ENCODE results near the gene ARHGAP6. TPM values are rescaled to one million over a fixed set of nuclear protein-coding genes. Genes with fewer than 3 reads are reported as not detected.
"Not testable (repeated sequence)": the region's sequence is repeated elsewhere in the genome, so short reads cannot be mapped to it uniquely, and the experiment has no call there.

ARHGAP6 gene
- total and polyA plus RNA-seq, 2 experiments from 2014 or later = 0.08 to 0.54 TPM

DNA sequence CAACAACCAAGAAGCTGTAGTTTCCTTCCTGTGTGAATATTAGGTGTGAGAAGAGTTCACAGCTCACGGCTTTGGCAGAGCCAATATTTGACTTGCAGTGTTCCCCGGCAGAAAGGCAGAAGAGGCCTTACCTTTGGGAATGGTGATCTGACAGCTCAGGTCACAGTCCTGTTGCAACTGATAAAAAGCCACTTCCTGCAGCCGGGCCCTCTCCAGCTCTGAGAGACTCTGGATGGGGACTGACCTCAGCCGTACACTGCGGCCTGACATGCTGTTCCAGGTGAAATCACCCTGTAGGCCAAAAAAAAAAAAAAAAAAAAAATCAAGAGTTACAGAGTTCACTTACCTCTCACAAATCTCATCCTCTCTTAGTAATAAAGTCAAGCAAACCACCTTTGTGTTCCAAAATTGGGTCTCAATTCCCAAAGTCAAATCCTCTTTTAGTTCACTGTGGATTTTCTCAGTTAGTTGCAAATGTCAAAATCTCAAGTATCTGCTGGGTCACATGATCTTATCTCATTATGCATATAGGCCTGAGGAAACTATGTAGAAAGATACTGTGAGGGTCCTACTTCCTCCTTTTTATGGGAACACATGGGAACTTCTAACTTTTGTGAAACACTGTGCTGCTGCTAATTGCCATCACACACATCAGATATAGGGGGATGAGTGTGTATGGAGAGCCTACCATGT is 411.2 kb downstream of the ARHGAP6 start:
- no peak overlapping the region for H3K4me2 ChIP-seq (ENCODE audit: unreplicated experiment)
- TF ChIP-seq EZH2 (IDR thresholded peaks at IDR 0.05; ENCODE audit: insufficient read depth, poor library complexity, severe bottlenecking) = no peak
- no peak for TF ChIP-seq EZH2phosphoT487 (IDR thresholded peaks at IDR 0.05; ENCODE audit: insufficient read depth, low read depth)
- H3K36me3 ChIP-seq (ENCODE audit: low read depth) = no peaks in the 10 kb centered on the region
- no peaks in the 10 kb centered on the region for H4K20me1 ChIP-seq (ENCODE audit: insufficient read depth)
- H3K79me2 ChIP-seq (ENCODE audit: insufficient read depth) = no peaks in the 10 kb centered on the region
- no peak overlapping the region for H3K27ac ChIP-seq
- H3K27me3 ChIP-seq (replicated peaks; ENCODE audit: insufficient read depth) = no peaks in the 10 kb centered on the region
- H3K4me1 ChIP-seq (ENCODE audit: insufficient read depth) = no peaks in the 10 kb centered on the region
- H2AFZ ChIP-seq = no peak overlapping the region
- DNase-seq = no peak
- in situ Hi-C loops (cut with MboI) = no loop called here
- H3K9me2 ChIP-seq (ENCODE audit: insufficient read depth) = no peaks in the 10 kb centered on the region
- no peak overlapping the region for H3K4me3 ChIP-seq
- 90 to 100% methylated on average over 3 to 5 of the region's 5 CpGs for whole genome bisulfite sequencing, 2 experiments (ENCODE audit: low coverage in 1 of 2, low lambda C conversion rate in 2 of 2, missing lambda C conversion rate in 2 of 2)
- H3F3A ChIP-seq (ENCODE audit: insufficient read depth) = no peaks in the 10 kb centered on the region
- H3K9me3 ChIP-seq (ENCODE audit: low read depth) = no peaks in the 10 kb centered on the region
- no peak overlapping the region for H3K9ac ChIP-seq

DNA sequence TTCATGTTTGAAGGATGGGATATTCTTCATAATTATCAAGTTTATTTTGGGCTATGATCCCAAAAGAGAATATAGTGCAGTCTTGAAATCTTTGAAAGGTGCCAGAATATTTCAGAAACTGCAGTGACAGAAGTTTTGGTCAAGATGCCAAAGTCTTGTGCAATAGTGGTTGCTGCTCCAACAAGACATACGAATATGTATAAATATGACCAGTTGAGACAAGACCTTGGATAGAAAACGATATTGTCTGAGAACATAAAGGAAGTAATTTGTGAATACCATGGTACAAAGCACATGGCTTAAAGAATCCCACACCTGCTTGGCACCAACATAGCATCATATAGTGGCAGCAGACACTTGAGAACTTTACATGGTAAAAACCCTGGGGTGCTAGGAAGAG is 421.1 kb downstream of the ARHGAP6 start:
- no peak overlapping the region for H3K4me2 ChIP-seq (ENCODE audit: unreplicated experiment)
- H2AFZ ChIP-seq = no peak overlapping the region
- no peak overlapping the region for H3K4me3 ChIP-seq
- DNase-seq = peak; percentile 39
- no peaks in the 10 kb centered on the region for H3K27me3 ChIP-seq (replicated peaks; ENCODE audit: insufficient read depth)
- TF ChIP-seq EZH2 (IDR thresholded peaks at IDR 0.05; ENCODE audit: insufficient read depth, poor library complexity, severe bottlenecking) (no peak), EZH2phosphoT487 (IDR thresholded peaks at IDR 0.05; ENCODE audit: insufficient read depth, low read depth) (no peak)
- H3K79me2 ChIP-seq (ENCODE audit: insufficient read depth) = no peaks in the 10 kb centered on the region
- H4K20me1 ChIP-seq (ENCODE audit: insufficient read depth) = no peaks in the 10 kb centered on the region
- in situ Hi-C loops (cut with MboI) = no loop called here
- no peaks in the 10 kb centered on the region for H3K36me3 ChIP-seq (ENCODE audit: low read depth)
- H3K27ac ChIP-seq = no peak overlapping the region
- H3K9ac ChIP-seq = no peak overlapping the region
- WGBS, 2 experiments (ENCODE audit: low coverage in 1 of 2, low lambda C conversion rate in 2 of 2, missing lambda C conversion rate in 2 of 2) = 0 to 17% methylated on average over 2 of the region's 2 CpGs
- no peaks in the 10 kb centered on the region for H3K9me3 ChIP-seq (ENCODE audit: low read depth)
- no peaks in the 10 kb centered on the region for H3K4me1 ChIP-seq (ENCODE audit: insufficient read depth)
- H3K9me2 ChIP-seq (ENCODE audit: insufficient read depth) = no peaks in the 10 kb centered on the region
- H3F3A ChIP-seq (ENCODE audit: insufficient read depth) = no peaks in the 10 kb centered on the region

- no peaks in the 10 kb centered on the region for H3K27me3 ChIP-seq (replicated peaks; ENCODE audit: insufficient read depth)
- TF ChIP-seq EZH2 (IDR thresholded peaks at IDR 0.05; ENCODE audit: insufficient read depth, poor library complexity, severe bottlenecking) (no peak), EZH2phosphoT487 (IDR thresholded peaks at IDR 0.05; ENCODE audit: insufficient read depth, low read depth) (no peak)
- H3K9me2 ChIP-seq (ENCODE audit: insufficient read depth) = no peaks in the 10 kb centered on the region
- in situ Hi-C loops (cut with MboI) = no loop called here
- no peak overlapping the region for H2AFZ ChIP-seq
- H3K4me2 ChIP-seq (ENCODE audit: unreplicated experiment) = no peak overlapping the region
- H3K36me3 ChIP-seq (ENCODE audit: low read depth) = no peaks in the 10 kb centered on the region
- peaks cover 2% of the 10 kb centered on the region; the same call in 1 of the 2 replicates for H3K4me1 ChIP-seq (ENCODE audit: insufficient read depth)
- no peaks in the 10 kb centered on the region for H3F3A ChIP-seq (ENCODE audit: insufficient read depth)
- DNase-seq = no peak
- no peak overlapping the region for H3K27ac ChIP-seq
- H4K20me1 ChIP-seq (ENCODE audit: insufficient read depth) = no peaks in the 10 kb centered on the region
- no peak overlapping the region for H3K9ac ChIP-seq
- H3K9me3 ChIP-seq (ENCODE audit: low read depth) = no peaks in the 10 kb centered on the region
- no peaks in the 10 kb centered on the region for H3K79me2 ChIP-seq (ENCODE audit: insufficient read depth)
- H3K4me3 ChIP-seq = no peak overlapping the region
Observed at GRCh38 chrX:11242704-11243103, 423.0 kb downstream of the ARHGAP6 start.

DNA sequence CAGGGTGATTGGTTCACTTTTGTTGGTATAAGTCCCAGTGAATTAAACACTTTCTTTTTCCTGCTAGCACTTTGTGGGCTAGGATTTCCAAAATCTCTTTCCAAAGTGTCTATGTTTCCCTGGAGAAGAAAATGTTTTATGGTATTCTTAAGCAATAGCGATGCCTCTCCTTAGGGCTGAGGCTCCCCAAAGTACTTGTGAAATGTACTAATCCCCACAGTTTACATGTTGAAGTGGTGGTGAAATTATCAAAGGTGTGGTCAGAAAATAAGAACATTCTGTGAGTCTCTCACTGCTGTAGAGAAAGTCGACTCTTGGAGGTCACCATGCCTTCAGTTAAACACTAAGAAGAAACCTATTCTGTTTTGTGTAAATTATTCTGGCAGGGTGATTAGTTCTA is 424.0 kb downstream of the ARHGAP6 start:
- H3K9me2 ChIP-seq (ENCODE audit: insufficient read depth) = no peaks in the 10 kb centered on the region
- H3K4me3 ChIP-seq = no peak overlapping the region
- no peak overlapping the region for H2AFZ ChIP-seq
- TF ChIP-seq EZH2 (IDR thresholded peaks at IDR 0.05; ENCODE audit: insufficient read depth, poor library complexity, severe bottlenecking) = no peak
- no peak for TF ChIP-seq EZH2phosphoT487 (IDR thresholded peaks at IDR 0.05; ENCODE audit: insufficient read depth, low read depth)
- no peaks in the 10 kb centered on the region for H3K79me2 ChIP-seq (ENCODE audit: insufficient read depth)
- no peak overlapping the region for H3K9ac ChIP-seq
- no peak overlapping the region for H3K4me2 ChIP-seq (ENCODE audit: unreplicated experiment)
- H3F3A ChIP-seq (ENCODE audit: insufficient read depth) = no peaks in the 10 kb centered on the region
- no peaks in the 10 kb centered on the region for H3K27me3 ChIP-seq (replicated peaks; ENCODE audit: insufficient read depth)
- H3K27ac ChIP-seq = no peak overlapping the region
- 27 to 34% methylated on average over 2 of the region's 2 CpGs for WGBS, 2 experiments (ENCODE audit: low coverage in 1 of 2, low lambda C conversion rate in 2 of 2, missing lambda C conversion rate in 2 of 2)
- no peaks in the 10 kb centered on the region for H4K20me1 ChIP-seq (ENCODE audit: insufficient read depth)
- no peak for DNase-seq
- peaks cover 2% of the 10 kb centered on the region; the same call in 1 of the 2 replicates for H3K4me1 ChIP-seq (ENCODE audit: insufficient read depth)
- no peaks in the 10 kb centered on the region for H3K9me3 ChIP-seq (ENCODE audit: low read depth)
- in situ Hi-C loops (cut with MboI) = no loop called here
- no peaks in the 10 kb centered on the region for H3K36me3 ChIP-seq (ENCODE audit: low read depth)

GRCh38 chrX:11239230-11239629 is 426.5 kb downstream of the ARHGAP6 start:
- in situ Hi-C loops (cut with MboI) = no loop called here
- Histone ChIP-seq H2AFZ (no peak overlapping the region), H3K9me3 (ENCODE audit: low read depth) (no peaks in the 10 kb centered on the region), H3K4me3 (no peak overlapping the region), H3K4me1 (ENCODE audit: insufficient read depth) (peaks cover 2% of the 10 kb centered on the region; the same call in 1 of the 2 replicates), H3K79me2 (ENCODE audit: insufficient read depth) (no peaks in the 10 kb centered on the region), H4K20me1 (ENCODE audit: insufficient read depth) (no peaks in the 10 kb centered on the region), H3F3A (ENCODE audit: insufficient read depth) (no peaks in the 10 kb centered on the region), H3K36me3 (ENCODE audit: low read depth) (no peaks in the 10 kb centered on the region), H3K9ac (no peak overlapping the region), H3K4me2 (ENCODE audit: unreplicated experiment) (no peak overlapping the region), H3K9me2 (ENCODE audit: insufficient read depth) (no peaks in the 10 kb centered on the region), H3K27ac (no peak overlapping the region), H3K27me3 (replicated peaks; ENCODE audit: insufficient read depth) (no peaks in the 10 kb centered on the region)
- DNase-seq = peak; percentile 79
- TF ChIP-seq EZH2phosphoT487 (IDR thresholded peaks at IDR 0.05; ENCODE audit: insufficient read depth, low read depth) (no peak), EZH2 (IDR thresholded peaks at IDR 0.05; ENCODE audit: insufficient read depth, poor library complexity, severe bottlenecking) (no peak)

- not testable (repeated sequence) for H4K20me1 ChIP-seq (ENCODE audit: insufficient read depth)
Observed at GRCh38 chrX:11235377-11235776, 430.3 kb downstream of the ARHGAP6 start.

More at GRCh38 chrX:11235377-11235776, 430.3 kb downstream of the ARHGAP6 start:
- H3F3A ChIP-seq (ENCODE audit: insufficient read depth); in situ Hi-C loops (cut with MboI); H3K9ac ChIP-seq; H2AFZ ChIP-seq; H3K4me2 ChIP-seq (ENCODE audit: unreplicated experiment); H3K36me3 ChIP-seq (ENCODE audit: low read depth); DNase-seq; H3K79me2 ChIP-seq (ENCODE audit: insufficient read depth); H3K9me3 ChIP-seq (ENCODE audit: low read depth); H3K9me2 ChIP-seq (ENCODE audit: insufficient read depth); H3K27me3 ChIP-seq (replicated peaks; ENCODE audit: insufficient read depth); H3K4me1 ChIP-seq (ENCODE audit: insufficient read depth); H3K27ac ChIP-seq; H3K4me3 ChIP-seq: not testable (repeated sequence)
- WGBS, 2 experiments (ENCODE audit: low coverage in 1 of 2, low lambda C conversion rate in 2 of 2, missing lambda C conversion rate in 2 of 2) = 82 to 85% methylated on average over 2 of the region's 2 CpGs

Measured in GM23248 (cell line).